GM21528 (cell line): ENCODE measurements around the gene DSCAM.
"Not testable (repeated sequence)": the region's sequence is repeated elsewhere in the genome, so short reads cannot be mapped to it uniquely, and the experiment has no call there.

Experiments
- ATAC-seq: cut with Tn5 transposase; IDR thresholded peaks from one replicate; pipeline ENCODE4 v1.9.1; 2021; ENCODE audit warnings: mild to moderate bottlenecking, moderate library complexity; ENCODE audit not compliant: unreplicated experiment, low FRiP score

DSCAM gene

DNA sequence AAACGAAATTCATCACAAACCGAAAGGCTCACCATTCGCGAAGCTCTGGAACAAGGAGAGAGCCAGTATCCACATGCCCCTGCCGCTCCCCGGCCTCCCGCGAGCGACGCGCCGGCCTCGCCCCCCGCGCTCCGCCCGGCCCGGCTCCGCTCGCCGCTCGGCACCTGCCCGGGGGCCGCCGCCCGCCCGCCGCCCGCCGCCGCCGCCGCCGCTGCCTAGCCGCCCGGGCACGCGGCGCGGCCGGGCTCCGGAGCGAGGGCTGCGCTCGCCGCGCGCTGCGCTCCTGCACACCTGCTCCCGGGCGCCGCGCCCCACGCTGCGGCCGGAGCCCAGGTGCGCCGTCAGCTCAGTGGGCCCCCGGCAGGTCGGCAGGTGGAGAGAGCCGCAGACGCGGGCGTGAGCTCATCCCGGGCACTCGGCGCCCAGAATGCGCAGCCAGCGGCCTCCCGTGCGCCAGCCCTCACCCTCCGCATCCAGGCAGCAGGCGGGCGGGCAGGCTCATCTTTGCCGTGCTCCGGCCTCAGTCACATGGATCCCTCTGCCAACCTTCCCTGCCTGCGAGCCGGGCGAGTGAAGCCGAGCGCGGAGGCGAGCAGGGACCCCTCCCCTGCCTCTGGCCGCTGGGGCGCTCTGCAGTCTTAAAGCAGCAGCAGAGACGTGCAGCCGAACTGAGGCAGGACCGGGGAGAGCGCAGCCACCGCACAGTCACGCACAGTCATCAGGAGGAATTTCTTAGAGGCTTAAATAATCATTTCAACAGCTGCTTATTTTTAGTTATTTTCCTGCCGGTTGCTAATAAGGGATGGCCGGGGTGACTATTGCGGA, at the start of gene DSCAM:
Gene DSCAM, minus strand, starts transcription at position 572 of the 825 bp plus-strand sequence. Its CDS starts 497 bp downstream, at position 75.
- no peak for ATAC-seq

- ATAC-seq: not testable (repeated sequence)
Observed at GRCh38 chr21:40895697-40896096, 48.7 kb upstream of the DSCAM start.

DNA sequence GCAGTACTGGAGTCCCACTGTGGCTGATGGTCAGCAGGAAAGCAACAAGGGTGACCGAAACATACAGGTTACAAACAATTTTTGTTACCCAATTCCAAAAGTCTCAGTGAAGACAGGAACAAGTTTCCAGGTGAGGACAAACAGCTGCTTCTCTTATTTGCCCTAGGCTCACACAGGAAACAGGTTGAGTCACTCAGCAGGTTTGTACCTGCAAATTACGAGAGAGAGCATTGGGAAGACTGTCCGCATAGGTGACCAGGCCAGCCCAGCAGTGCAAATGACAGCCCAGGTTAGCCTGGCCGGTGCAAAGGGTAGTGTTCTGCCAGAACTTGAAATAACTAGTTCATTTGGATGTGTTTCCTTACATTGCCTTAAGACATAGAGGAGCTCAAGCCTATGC, 40.0 kb upstream of the DSCAM start:
- no peak for ATAC-seq

- no peak for ATAC-seq
Observed at GRCh38 chr21:40886006-40886405, 39.0 kb upstream of the DSCAM start.

- no peak for ATAC-seq
Observed at GRCh38 chr21:40882192-40882915, 35.4 kb upstream of the DSCAM start.

DNA sequence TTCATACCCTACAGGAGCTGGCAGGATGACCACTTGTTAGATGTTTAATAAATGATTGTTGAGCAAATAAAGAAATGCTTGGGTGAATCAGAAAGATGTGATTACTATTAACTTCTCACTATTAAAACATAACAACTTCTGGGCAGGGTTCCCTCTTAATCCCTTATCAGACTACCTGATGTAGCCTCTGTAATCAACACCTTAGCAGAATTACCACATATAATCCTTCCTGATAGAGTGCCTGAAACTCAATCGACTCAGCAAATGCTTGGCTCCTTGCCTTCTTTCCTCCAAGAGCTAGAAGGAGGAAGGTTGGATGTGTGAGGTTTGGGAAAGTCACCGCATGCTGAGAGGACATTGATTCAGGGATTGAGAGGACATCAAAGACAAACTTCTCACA, 34.8 kb upstream of the DSCAM start:
- ATAC-seq: no peak

DNA sequence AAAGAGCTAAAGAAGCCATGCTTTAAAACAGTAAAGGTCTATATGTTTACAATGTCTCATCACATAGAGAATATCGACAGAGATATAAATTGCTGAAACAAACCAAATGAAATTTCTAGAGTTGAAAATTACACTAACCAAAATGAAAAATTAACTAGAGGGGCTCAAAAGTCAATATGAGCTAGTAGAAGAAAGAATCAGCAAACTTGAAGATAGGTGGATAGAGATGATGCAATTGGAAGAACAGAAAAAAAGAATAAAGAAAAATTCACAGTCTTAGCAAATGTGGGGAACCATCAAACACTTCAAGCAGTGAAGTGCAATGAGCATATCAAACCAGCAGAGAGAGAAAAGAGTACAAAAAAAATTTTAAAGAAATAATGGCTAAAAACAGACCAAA, 24.1 kb upstream of the DSCAM start:
- no peak for ATAC-seq

- ATAC-seq: no peak
Observed at GRCh38 chr21:40863839-40864238, 16.9 kb upstream of the DSCAM start.

DNA sequence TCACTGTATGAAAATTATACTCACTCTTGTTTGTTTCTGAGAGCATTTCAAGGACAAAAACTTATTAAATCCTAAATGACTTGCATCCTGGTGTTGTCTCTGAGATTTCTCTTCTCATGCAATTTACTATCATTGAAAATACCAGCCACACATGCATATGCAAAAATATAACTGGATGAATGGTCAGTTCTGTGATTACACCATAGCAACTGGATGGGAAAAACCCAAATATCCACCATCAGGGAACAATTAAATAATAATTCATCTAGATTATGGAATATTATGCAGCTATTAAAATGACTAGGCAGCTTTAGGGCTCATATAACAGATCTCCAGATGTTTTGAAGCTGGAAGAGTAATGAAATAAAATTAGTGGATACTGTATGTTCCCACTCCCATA, 11.6 kb upstream of the DSCAM start:
- ATAC-seq: no peak

GRCh38 chr21:40853956-40854688, 7.2 kb upstream of the DSCAM start:
- no peak for ATAC-seq

GRCh38 chr21:40852563-40852962, 5.6 kb upstream of the DSCAM start:
- no peak for ATAC-seq

DNA sequence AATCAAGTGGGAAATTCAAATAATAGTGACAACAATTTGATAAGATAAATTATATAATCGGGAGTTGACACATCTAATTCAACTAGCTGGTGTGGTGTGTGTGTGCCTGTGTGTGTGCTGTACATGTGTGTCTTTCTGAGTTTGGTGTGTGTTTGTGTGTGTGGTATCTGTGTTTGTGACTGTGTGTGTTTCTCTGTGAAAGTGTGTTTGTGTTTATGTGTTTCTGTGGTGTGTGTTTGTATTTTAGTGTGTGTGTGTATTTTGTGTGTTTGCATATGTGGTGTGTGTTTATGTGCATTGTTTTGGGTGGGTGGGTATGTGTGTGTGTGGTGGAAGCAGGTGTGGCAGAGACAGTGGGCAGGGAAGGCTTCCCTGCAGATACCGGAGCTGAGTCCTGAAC, 4.8 kb upstream of the DSCAM start:
- no peak for ATAC-seq

DNA sequence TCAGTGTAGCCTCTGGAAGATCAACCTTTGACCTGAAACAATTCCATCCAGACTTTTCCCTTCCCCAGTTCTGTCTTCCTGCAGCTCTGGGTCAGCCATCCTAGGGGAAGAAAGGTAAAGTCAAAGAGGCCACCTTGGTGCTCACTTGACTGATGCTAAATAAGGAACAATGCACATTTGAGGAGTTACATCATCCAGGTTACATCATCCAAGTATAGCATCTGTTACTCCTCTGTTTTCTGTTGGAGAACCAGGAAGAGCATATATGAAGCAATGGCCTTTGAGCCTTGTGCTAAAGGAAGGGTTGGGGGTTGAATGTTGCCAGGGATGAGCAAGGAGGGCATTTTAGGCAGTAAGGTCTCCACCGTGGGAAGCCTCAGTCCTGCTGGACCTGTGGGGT, 3.1 kb upstream of the DSCAM start:
- no peak for ATAC-seq

DNA sequence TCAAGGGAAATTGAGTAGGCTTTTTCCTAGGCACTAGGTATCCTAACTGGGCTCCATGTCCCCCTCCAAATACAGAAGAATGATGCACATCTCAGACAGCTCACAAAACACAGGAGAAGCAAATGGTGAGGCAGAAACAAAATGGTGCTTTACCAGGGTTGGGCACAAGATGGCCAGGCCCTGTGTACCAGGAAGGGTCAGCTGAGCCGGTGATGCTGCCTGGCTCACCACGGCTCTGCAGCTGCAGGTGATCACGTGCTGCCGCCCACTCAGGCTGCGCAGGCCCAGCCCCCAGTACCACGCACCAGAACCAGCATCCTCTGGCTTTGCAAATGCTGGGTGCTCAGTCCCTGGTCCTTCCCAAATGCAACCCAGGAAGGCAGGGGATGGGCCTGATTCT, 993 bp upstream of the DSCAM start:
- ATAC-seq: no peak

GRCh38 chr21:40846103-40846502, 855 bp downstream of the DSCAM start:
- no peak for ATAC-seq

DNA sequence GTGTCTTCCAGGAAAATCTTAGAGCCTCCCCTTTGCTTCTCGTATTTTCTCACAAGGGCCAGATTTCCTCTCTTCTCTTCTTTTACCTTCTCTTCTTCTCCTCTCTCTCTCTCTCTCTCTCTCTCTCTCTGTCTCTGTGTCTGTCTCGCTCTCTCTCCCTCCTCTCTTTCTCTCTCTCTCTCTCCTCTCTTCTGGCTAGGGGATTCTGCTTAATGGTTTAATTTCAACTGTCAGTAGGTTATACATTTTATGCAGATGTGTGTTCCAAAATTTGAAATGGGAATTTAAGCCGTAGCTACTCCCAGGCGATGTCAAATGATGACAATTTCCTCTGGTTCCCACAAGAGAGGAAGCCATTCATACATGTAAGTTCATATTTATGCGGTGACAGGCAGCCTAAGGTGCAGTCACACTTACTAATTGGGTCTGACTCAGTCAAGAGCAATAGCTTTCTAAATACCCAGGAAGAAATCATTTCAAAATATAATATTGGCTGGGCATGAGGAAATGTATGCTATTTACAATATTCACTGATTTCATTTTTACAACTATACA, 1.4 kb downstream of the DSCAM start:
- no peak for ATAC-seq

DNA sequence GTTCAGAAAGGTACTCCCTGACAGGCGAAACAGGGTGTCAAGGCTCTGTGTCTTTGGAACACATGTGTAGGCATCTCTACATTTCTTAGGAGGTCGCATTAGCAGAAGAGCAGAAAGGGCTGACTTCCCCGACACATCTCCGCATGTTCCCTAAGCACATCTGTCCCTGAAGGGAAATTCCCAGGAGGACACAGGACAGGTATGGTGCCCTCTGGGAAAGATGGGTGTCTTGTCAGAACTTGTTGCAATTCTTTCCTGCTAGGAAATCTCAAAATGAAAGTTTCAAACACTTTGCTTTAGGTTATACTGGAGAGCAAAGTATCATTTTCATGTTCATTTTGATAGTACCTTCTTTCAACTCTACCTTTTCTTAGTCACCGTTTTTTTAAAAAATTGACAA, 2.0 kb downstream of the DSCAM start:
- no peak for ATAC-seq

- ATAC-seq: no peak
Observed at GRCh38 chr21:40842197-40842552, 4.8 kb downstream of the DSCAM start.

GRCh38 chr21:40841524-40842196, 5.3 kb downstream of the DSCAM start:
- ATAC-seq: no peak

- ATAC-seq: no peak
Observed at GRCh38 chr21:40840401-40841125, 6.4 kb downstream of the DSCAM start.
